ENCODE data around the gene LRCOL1.

GRCh38 chr12:132600048-132601032 lies 10.0 kb downstream of the LRCOL1 start:
- TF ChIP-seq, protein P1, sequence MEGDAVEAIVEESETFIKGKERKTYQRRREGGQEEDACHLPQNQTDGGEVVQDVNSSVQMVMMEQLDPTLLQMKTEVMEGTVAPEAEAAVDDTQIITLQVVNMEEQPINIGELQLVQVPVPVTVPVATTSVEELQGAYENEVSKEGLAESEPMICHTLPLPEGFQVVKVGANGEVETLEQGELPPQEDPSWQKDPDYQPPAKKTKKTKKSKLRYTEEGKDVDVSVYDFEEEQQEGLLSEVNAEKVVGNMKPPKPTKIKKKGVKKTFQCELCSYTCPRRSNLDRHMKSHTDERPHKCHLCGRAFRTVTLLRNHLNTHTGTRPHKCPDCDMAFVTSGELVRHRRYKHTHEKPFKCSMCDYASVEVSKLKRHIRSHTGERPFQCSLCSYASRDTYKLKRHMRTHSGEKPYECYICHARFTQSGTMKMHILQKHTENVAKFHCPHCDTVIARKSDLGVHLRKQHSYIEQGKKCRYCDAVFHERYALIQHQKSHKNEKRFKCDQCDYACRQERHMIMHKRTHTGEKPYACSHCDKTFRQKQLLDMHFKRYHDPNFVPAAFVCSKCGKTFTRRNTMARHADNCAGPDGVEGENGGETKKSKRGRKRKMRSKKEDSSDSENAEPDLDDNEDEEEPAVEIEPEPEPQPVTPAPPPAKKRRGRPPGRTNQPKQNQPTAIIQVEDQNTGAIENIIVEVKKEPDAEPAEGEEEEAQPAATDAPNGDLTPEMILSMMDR (IDR thresholded peaks at IDR 0.05) = peak in 3 of 4 experiments; percentile 58 to 72 (median 68)
- TF ChIP-seq POLR2A (IDR thresholded peaks at IDR 0.05) (no peak), POLR2AphosphoS5 (IDR thresholded peaks at IDR 0.05) (peak; percentile 58)

Data from prostate gland (tissue), 2 donors.